ENCODE measurements around the gene IGDCC3.
A peak's percentile ranks its signal among the peaks of the same experiment; 100 is the strongest.

Gene IGDCC3

GRCh38 chr15:65318870-65319356 is 58.9 kb downstream of the IGDCC3 start:
- DNase-seq = peak; percentile 79 to 84

- DNase-seq = no peak
Observed at GRCh38 chr15:65312400-65312916, 65.3 kb downstream of the IGDCC3 start.

- no peak for DNase-seq
Observed at GRCh38 chr15:65311760-65312159, 66.0 kb downstream of the IGDCC3 start.

- DNase-seq = no peak
Observed at GRCh38 chr15:65310431-65311137, 67.2 kb downstream of the IGDCC3 start.

GRCh38 chr15:65309882-65310418 is 67.9 kb downstream of the IGDCC3 start:
- no peak for DNase-seq

GRCh38 chr15:65307978-65308377 is 69.8 kb downstream of the IGDCC3 start:
- DNase-seq = no peak

- no peak for DNase-seq
Observed at GRCh38 chr15:65306551-65306950, 71.3 kb downstream of the IGDCC3 start.

- no peak for DNase-seq
Observed at GRCh38 chr15:65305776-65306175, 72.0 kb downstream of the IGDCC3 start.

GRCh38 chr15:65305150-65305758 is 72.5 kb downstream of the IGDCC3 start:
- DNase-seq = no peak

- DNase-seq = peak; percentile 85 to 89
Observed at GRCh38 chr15:65304381-65305149, 73.2 kb downstream of the IGDCC3 start, which contains the start of gene RNU5B-1. Gene RNU5B-1, plus strand, starts transcription at chr15:65304677.

- peak in 1 of 2 experiments; percentile 30 for DNase-seq
Observed at GRCh38 chr15:65303687-65304380, 74.0 kb downstream of the IGDCC3 start.

GRCh38 chr15:65302061-65302460 is 75.7 kb downstream of the IGDCC3 start:
- no peak for DNase-seq

- DNase-seq = no peak
Observed at GRCh38 chr15:65300924-65301441, 76.8 kb downstream of the IGDCC3 start.

GRCh38 chr15:65298731-65299130 is 79.1 kb downstream of the IGDCC3 start:
- no peak for DNase-seq

- no peak for DNase-seq
Observed at GRCh38 chr15:65292938-65293518, 84.8 kb downstream of the IGDCC3 start.

GRCh38 chr15:65290228-65290627 is 87.6 kb downstream of the IGDCC3 start:
- DNase-seq = no peak

GRCh38 chr15:65289261-65289854 is 88.4 kb downstream of the IGDCC3 start:
- DNase-seq = no peak

- no peak for DNase-seq
Observed at GRCh38 chr15:65287520-65287855, 90.3 kb downstream of the IGDCC3 start.

- peak; percentile 92 to 94 for DNase-seq
Observed at GRCh38 chr15:65286704-65287519, 90.9 kb downstream of the IGDCC3 start, which contains the start of gene PARP16. Gene PARP16, minus strand, starts transcription at chr15:65286883. Its CDS starts 457 bp downstream, at chr15:65286426.

GRCh38 chr15:65286069-65286703 is 91.6 kb downstream of the IGDCC3 start:
- DNase-seq = peak in 1 of 2 experiments; percentile 42

Measured in activated CD4-positive, alpha-beta T cell treated with anti-CD3 and anti-CD28 coated beads, Interleukin-2, amount 50 U/mL, for 48 hours (primary cell).